ENCODE results near the gene ACRBP.

The ACRBP gene

DNA sequence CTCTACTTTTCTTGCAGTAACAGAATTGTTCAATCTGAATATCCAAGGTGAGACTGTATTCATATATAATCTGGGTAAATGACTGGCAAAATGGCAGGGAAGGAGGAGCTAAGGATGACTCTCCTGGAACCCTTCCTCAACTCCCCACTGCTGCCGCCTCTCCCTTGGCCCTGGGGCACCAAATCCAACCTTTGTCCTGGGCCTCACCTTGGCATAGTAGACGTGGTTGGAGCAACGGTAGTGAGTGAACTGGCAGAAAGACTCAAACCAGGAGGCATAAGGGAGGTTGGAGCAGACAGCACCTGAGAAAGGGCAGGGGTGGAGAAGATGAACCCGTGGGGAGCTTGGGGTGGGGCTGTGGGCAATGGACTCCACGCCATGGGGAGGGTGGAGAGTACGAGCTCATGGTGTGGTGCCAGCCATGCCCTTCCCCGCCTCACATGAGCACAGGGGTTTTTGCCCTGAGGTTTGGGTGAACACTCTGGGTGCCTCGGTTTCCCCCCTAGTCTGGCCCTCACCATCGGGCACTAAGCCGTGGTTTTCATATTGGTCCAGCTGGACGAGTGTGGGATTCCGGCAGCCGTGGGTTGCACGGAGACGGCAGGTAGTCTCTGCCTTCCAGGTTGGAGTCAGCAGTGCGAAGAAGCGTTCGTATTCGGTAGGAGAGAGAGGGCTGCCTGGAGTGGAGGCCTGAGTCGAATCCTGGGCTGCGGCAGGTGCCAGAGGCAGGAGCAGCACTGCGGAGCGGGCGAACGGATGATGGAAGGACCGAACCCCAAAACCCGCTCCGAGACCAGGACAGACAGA lies 753 bp downstream of the ACRBP start:
- Histone ChIP-seq H3K27ac (no peak overlapping the region), H3K4me3 (IDR thresholded peaks at IDR 0.05; ENCODE audit: insufficient read depth, low read depth, low read length) (no peak overlapping the region), H4K20me1 (ENCODE audit: insufficient read depth) (no peaks in the 10 kb centered on the region), H3K4me1 (ENCODE audit: low read depth, poor library complexity, severe bottlenecking) (no peaks in the 10 kb centered on the region), H2AFZ (ENCODE audit: low read depth) (no peak overlapping the region), H3K36me3 (ENCODE audit: insufficient read depth) (no peaks in the 10 kb centered on the region), H3K79me2 (ENCODE audit: insufficient read depth, low read depth) (no peaks in the 10 kb centered on the region), H3K4me2 (no peak overlapping the region), H3K9ac (no peak overlapping the region), H3K27me3 (ENCODE audit: insufficient read depth, low read depth) (peaks cover 5% of the 10 kb centered on the region; the same call in 1 of the 2 replicates)
- TF ChIP-seq, protein P1, sequence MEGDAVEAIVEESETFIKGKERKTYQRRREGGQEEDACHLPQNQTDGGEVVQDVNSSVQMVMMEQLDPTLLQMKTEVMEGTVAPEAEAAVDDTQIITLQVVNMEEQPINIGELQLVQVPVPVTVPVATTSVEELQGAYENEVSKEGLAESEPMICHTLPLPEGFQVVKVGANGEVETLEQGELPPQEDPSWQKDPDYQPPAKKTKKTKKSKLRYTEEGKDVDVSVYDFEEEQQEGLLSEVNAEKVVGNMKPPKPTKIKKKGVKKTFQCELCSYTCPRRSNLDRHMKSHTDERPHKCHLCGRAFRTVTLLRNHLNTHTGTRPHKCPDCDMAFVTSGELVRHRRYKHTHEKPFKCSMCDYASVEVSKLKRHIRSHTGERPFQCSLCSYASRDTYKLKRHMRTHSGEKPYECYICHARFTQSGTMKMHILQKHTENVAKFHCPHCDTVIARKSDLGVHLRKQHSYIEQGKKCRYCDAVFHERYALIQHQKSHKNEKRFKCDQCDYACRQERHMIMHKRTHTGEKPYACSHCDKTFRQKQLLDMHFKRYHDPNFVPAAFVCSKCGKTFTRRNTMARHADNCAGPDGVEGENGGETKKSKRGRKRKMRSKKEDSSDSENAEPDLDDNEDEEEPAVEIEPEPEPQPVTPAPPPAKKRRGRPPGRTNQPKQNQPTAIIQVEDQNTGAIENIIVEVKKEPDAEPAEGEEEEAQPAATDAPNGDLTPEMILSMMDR (conservative IDR thresholded peaks at IDR 0.05; ENCODE audit: low read depth, low read length), result no peak

DNA sequence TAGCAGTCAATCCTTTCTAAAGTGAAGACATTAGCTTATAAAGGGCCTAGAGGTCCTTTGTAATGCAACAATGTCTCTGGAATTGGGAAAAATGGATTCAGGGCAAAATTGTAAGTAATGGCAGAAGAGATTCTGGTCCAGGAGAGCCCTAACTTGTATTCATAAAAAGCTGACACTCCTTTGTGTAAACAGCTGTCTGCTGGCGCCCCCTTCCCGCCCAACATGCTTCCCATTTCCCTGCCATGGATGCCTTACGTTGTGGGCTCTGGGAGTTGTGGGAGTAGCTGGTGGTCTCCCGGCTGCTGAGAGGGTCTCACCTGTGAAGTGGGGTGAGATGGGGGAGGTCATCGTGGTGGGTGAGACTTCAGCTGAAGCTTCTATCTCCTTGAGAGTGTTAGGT lies 2.3 kb downstream of the ACRBP start:
- no peaks in the 10 kb centered on the region for H3K79me2 ChIP-seq (ENCODE audit: insufficient read depth, low read depth)
- H3K9ac ChIP-seq, result no peak overlapping the region
- no peaks in the 10 kb centered on the region for H3K4me1 ChIP-seq (ENCODE audit: low read depth, poor library complexity, severe bottlenecking)
- no peaks in the 10 kb centered on the region for H3K36me3 ChIP-seq (ENCODE audit: insufficient read depth)
- H3K27ac ChIP-seq, result no peak overlapping the region
- TF ChIP-seq, protein P1 (conservative IDR thresholded peaks at IDR 0.05; ENCODE audit: low read depth, low read length), result no peak
- H3K27me3 ChIP-seq (ENCODE audit: insufficient read depth, low read depth), result peaks cover 12% of the 10 kb centered on the region; the same call in 1 of the 2 replicates
- H3K4me3 ChIP-seq (IDR thresholded peaks at IDR 0.05; ENCODE audit: insufficient read depth, low read depth, low read length), result no peak overlapping the region
- no peak overlapping the region for H3K4me2 ChIP-seq
- H4K20me1 ChIP-seq (ENCODE audit: insufficient read depth), result no peaks in the 10 kb centered on the region
- H2AFZ ChIP-seq (ENCODE audit: low read depth), result no peak overlapping the region

DNA sequence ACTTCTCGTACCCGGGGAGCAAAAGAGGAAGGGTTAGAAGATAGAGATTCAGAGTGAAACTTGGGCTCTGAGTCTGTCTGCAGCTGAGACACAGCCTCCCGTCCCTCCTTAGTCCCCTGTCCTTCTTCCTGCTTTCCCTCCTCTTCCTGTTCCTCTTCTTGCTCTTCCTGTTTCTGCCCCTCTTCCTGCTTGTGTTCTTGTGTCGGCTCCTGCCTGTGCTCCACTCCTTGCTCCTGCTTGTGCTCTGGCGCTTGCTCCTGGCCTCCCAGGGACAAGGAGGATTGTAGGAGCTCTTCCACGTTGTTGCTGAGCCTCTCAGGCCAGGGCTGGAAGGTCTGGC lies 3.0 kb downstream of the ACRBP start:
- H2AFZ ChIP-seq (ENCODE audit: low read depth), result no peak overlapping the region
- no peaks in the 10 kb centered on the region for H3K79me2 ChIP-seq (ENCODE audit: insufficient read depth, low read depth)
- H4K20me1 ChIP-seq (ENCODE audit: insufficient read depth), result no peaks in the 10 kb centered on the region
- H3K4me2 ChIP-seq, result no peak overlapping the region
- H3K27ac ChIP-seq, result no peak overlapping the region
- no peak overlapping the region for H3K4me3 ChIP-seq (IDR thresholded peaks at IDR 0.05; ENCODE audit: insufficient read depth, low read depth, low read length)
- no peak overlapping the region for H3K9ac ChIP-seq
- no peaks in the 10 kb centered on the region for H3K36me3 ChIP-seq (ENCODE audit: insufficient read depth)
- H3K27me3 ChIP-seq (ENCODE audit: insufficient read depth, low read depth), result peaks cover 12% of the 10 kb centered on the region; the same call in 1 of the 2 replicates
- TF ChIP-seq, protein P1 (conservative IDR thresholded peaks at IDR 0.05; ENCODE audit: low read depth, low read length), result no peak
- no peaks in the 10 kb centered on the region for H3K4me1 ChIP-seq (ENCODE audit: low read depth, poor library complexity, severe bottlenecking)

DNA sequence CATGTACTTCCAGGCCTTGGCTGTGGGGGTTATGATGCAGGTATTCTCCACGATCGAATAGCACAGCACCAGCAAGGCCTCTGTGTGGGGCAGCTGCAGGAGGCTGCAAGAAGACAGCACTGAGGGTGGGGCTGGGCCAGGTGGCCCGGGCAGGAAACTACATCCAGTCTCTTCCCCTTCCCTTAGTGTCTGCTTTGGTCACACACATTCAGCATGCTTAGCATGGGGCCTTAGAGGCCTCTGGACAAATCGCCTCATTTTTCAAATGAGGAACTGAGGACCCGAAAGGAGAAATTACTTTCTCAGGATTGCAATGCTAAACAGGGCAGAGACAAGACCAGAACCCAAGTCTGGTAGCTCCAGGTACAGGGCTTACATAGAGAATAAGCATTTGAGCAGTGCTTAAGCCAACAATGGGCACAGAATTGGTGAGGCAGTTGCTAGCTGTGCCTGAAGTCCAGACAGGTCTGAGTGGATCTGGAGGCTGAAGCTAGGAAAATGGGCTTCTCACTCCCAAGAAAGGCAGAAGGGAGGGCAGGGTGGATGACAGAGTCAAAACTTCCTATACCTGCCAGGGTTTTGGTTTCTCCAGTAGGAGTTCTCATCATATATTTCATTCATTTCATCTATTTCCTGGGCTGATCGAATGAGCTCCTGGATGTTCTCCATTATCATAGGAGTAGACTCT lies 3.5 kb downstream of the ACRBP start:
- Histone ChIP-seq H3K27me3 (ENCODE audit: insufficient read depth, low read depth) (peaks cover 12% of the 10 kb centered on the region; the same call in 1 of the 2 replicates), H4K20me1 (ENCODE audit: insufficient read depth) (no peaks in the 10 kb centered on the region), H3K4me2 (no peak overlapping the region), H2AFZ (ENCODE audit: low read depth) (no peak overlapping the region), H3K9ac (no peak overlapping the region), H3K4me1 (ENCODE audit: low read depth, poor library complexity, severe bottlenecking) (no peaks in the 10 kb centered on the region), H3K79me2 (ENCODE audit: insufficient read depth, low read depth) (no peaks in the 10 kb centered on the region), H3K4me3 (IDR thresholded peaks at IDR 0.05; ENCODE audit: insufficient read depth, low read depth, low read length) (no peak overlapping the region), H3K36me3 (ENCODE audit: insufficient read depth) (no peaks in the 10 kb centered on the region), H3K27ac (no peak overlapping the region)
- TF ChIP-seq, protein P1 (conservative IDR thresholded peaks at IDR 0.05; ENCODE audit: low read depth, low read length), result no peak
